HuH-7.5 (cell line): ENCODE data around the gene TBX1.
"Not testable (repeated sequence)": the region's sequence is repeated elsewhere in the genome, so short reads cannot be mapped to it uniquely, and the experiment has no call there.

Experiments used
- DNase-seq: peaks from one replicate; pipeline ENCODE4 v3.0.0; 2011; ENCODE audit warnings: low spot score

The TBX1 gene

GRCh38 chr22:19784384-19785175, 24.0 kb downstream of the TBX1 start:
- no peak for DNase-seq

GRCh38 chr22:19785461-19786263, 25.1 kb downstream of the TBX1 start:
- no peak for DNase-seq

DNA sequence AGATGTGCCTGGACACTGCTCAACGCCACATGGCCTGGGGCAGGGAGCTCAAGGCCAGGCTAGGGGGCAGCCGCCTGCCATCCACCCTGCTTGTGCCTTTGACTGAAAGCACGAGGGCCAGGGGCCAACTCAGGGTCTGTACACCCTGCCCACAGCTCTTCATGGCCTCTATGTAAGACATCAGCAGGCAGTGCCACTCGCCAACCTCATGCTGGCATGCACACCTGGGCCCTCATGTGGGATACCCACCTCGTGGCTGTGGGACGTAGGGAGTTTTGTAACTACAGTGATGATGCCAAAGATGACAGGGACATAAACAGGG, 25.6 kb downstream of the TBX1 start:
- DNase-seq = no peak

DNA sequence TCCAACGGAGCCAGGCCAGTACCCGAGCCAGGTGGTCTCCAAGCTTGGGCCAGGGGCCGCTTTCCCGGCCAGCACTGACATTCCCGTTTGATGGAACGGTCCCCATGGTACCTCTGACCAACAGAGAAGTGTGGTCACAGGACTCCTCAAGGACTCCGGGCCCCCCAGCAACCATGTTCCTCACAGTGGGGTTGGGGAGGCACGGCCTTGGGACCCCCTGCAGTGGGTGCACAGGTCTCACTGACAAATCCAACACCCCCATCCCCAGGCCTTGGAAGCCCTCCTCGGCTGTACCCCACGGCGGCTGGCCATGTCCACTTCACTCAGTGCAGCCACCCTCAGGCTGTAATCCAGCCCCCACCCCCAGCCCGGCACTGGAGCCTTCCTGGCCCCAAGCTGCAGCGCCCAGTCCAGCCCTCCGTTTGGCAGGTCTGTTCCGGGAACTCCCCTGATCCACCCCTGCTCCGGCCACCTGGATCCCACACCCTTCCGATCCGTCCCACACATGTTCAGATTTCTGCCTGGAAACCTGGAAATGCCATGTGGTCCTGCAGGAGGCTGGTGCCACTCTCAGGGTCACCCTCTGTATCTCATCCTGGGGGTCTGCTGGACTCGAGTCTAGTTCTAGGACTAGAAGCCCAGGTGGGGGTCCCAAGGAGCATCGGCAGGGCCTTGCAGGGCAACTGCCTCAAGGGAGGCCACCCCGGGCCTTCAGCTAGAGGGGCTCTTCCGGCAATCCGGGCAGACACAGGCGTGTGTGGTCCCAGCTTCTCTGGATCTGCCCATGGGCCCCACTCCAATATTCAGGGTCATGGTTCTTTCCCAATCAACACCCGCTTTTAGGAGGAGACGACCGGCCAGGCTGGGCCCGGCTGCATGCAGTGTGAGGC, 26.6 kb downstream of the TBX1 start:
- no peak for DNase-seq

GRCh38 chr22:19787849-19788141, 27.2 kb downstream of the TBX1 start:
- no peak for DNase-seq

GRCh38 chr22:19788661-19789225, 28.2 kb downstream of the TBX1 start:
- DNase-seq = no peak

DNA sequence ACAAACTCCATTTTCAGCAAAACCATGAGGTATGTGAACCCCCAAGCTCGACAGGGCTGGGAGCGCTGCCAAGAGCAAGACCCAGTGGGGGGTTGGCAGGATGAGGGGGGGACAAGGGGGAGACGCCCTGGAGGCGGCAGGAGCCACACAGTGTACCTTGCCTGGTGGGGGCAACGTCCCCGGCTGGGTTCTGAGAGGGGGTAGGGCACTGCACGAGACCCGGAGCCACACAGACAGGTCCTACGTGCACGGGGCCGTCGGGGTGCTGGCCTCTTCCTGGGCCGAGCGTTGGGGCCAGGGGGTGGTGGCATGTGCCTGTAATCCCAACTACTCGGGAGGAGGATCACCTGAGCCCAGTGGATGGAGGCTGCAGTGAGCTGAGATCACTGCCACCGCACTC, 28.8 kb downstream of the TBX1 start:
- DNase-seq = no peak

DNA sequence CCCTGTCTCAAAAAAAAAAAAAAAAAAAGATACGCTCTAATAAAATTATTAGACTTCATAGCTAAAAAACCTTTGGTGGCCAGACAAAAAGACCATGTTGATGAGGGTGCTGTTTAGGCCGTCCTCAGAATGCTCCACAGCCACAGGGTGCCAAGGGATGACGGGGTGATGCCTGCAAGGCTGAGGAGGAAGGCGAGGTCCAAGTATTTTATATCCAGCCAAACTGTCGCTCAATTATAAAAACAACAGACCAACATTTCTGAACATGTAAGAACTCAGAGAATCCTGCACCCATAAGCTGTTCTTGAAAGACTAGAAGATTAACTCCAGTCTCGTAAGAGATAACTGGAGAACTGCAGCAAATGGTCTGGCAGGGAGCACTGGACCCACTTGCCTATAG, 29.2 kb downstream of the TBX1 start:
- no peak for DNase-seq

DNA sequence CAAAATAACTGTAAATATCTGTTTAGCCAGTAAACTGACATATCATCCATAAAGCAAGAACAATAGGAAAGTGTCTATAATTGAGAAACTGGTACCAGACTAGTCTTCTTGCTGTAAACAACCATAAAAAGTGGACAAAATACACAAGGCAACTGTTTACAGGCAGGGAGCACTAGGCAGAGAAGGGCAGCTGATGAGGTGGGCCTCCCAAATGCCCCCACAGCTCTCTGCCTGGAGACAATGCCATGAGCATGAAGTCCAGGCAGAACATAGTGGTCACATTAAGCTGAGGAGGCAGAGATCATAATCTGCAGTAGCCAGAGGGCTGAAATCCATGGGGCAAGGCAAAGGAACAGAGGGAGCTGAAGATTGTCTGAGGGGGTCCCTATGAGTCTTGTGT, 30.7 kb downstream of the TBX1 start:
- DNase-seq = no peak

GRCh38 chr22:19791894-19792293, 31.3 kb downstream of the TBX1 start:
- no peak for DNase-seq

GRCh38 chr22:19792383-19792896, 31.9 kb downstream of the TBX1 start:
- DNase-seq = not testable (repeated sequence)

- DNase-seq = no peak
Measured at GRCh38 chr22:19793161-19793560, 32.6 kb downstream of the TBX1 start.

DNA sequence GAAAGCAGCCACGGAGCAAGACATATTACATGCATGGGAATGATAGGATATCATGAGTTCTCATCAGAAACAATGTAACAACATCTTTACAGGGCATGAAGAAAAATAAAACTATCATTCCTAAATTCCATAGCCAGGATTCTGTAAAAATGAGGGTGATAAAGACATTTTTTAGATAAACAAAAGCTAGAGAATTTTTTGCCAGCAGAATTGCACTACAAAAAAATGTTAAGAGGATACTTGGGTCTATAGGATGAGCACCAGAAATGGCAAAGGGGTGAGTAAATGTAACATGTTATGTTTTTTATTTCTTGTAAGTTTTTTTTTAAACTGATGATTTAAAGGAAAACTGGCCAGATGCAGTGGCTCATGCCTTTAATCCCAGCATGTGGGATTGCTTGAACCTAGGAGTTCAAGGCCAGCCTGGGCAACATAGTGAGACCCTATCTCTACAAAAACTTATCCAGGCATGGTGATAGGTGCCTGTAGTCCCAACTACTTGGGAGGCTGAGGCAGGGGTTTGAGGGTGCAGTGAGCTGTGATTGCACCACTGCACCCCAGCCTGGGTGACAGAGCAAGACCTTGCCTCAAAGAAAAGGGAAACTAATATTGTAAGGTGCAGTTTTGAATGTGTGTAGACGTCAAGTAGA, 33.2 kb downstream of the TBX1 start:
- DNase-seq = no peak

GRCh38 chr22:19795617-19796008, 35.0 kb downstream of the TBX1 start:
- no peak for DNase-seq

GRCh38 chr22:19796160-19796559, 35.6 kb downstream of the TBX1 start:
- no peak for DNase-seq

- DNase-seq = no peak
Measured at GRCh38 chr22:19797086-19798002, 36.8 kb downstream of the TBX1 start.

GRCh38 chr22:19798003-19798665, 37.6 kb downstream of the TBX1 start:
- DNase-seq = no peak

DNA sequence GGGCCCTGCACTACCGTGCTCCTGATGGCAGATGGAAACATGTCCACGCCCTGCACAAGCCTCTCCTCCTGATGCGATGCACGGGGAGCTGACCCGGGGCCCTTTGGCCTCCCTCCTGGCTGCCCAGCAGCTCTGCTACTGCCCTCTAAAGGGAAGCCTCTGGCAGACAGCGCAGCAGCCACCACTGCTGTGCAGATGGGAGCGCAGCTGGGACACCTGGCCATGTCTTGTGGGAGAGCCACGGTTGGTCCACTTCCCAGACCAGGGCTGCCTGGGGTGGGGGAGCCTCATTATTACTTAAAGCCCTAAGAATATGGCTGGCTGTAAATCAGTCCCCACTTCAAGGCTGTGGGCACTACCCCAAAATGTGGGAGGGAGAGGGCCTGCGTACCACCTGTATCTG, 38.3 kb downstream of the TBX1 start:
- no peak for DNase-seq

- no peak for DNase-seq
Measured at GRCh38 chr22:19799322-19800190, 39.0 kb downstream of the TBX1 start.
